Thyroid gland (tissue), 4 donors: Measurements from ENCODE around the gene NFATC2IP. TPM values are rescaled to one million over a fixed set of nuclear protein-coding genes. Genes with fewer than 3 reads are reported as not detected.
"Not testable (repeated sequence)": the region's sequence is repeated elsewhere in the genome, so short reads cannot be mapped to it uniquely, and the experiment has no call there.

Source experiments
- DNase-seq, 2 donors: peaks; one replicate each; pipeline ENCODE4 v3.0.0-alpha.2; 2019
- H3K27ac ChIP-seq, 3 donors: fragments of 200-600 bp; sonication (generic); 1 replicate in 2 of 3; 2 replicates in 1 of 3; pipeline ENCODE4 v1.5.1; 2016 to 2019; ENCODE audit warnings: mild to moderate bottlenecking in 1 of 3, moderate library complexity in 1 of 3
- H3K27me3 ChIP-seq: fragments of 200-600 bp; sonication (generic); one replicate; pipeline ENCODE4 v1.5.1; 2019
- H3K36me3 ChIP-seq, 2 donors: fragments of 200-600 bp; sonication (generic); one replicate each; pipeline ENCODE4 v1.5.1; 2016 to 2019
- H3K4me1 ChIP-seq, 2 donors: fragments of 200-600 bp; sonication (generic); one replicate each; pipeline ENCODE4 v1.5.1; 2017 to 2019
- H3K4me3 ChIP-seq, 3 donors: fragments of 200-600 bp; sonication (generic); replicated peaks in 1 of 3; 1 replicate in 2 of 3; 2 replicates in 1 of 3; pipeline ENCODE4 v1.5.1; 2016; ENCODE audit warnings: mild to moderate bottlenecking in 1 of 3
- H3K9me3 ChIP-seq: fragments of 200-600 bp; sonication (generic); one replicate; pipeline ENCODE4 v1.5.1; 2017
- POLR2A ChIP-seq, 2 donors: fragments of 450-650 bp; IDR thresholded peaks; one replicate each; pipeline ENCODE4 v1.6.1; 2017; ENCODE audit warnings: antibody characterized with exemption in 2 of 2, mild to moderate bottlenecking in 2 of 2, moderate library complexity in 1 of 2
- WGBS, 2 donors: methylation state at CpG; one replicate each; pipeline ENCODE4 v1.1.5; 2017; 5-methylcytosine and 5-hydroxymethylcytosine counted together
- intact Hi-C: fragments of 100-400 bp; cut with DNase I; formaldehyde crosslinking; loops from one replicate; pipeline ENCODE4 v1.15.1; 2023
- total RNA-seq, 4 donors: library from RNA; depleted of rRNA; stranded (reverse); fragments of >200 nt; gene quantifications; one replicate each; pipeline ENCODE4 v1.2.3, GENCODE V29; 2016
- TF ChIP-seq, protein P1 (sequence below), 6 experiments: fragments of 200-600 bp in 3 of 6; fragments of 450-650 bp in 3 of 6; sonication (generic) in 3 of 6; IDR thresholded peaks; one replicate each; pipeline ENCODE4 v1.5.1; 2016 to 2019; ENCODE audit warnings: antibody characterized with exemption in 6 of 6, mild to moderate bottlenecking in 2 of 6, inconsistent platforms in 1 of 6, moderate library complexity in 1 of 6

NFATC2IP gene
- total RNA-seq, 4 donors from 2014 or later = 20.5 to 33.6 (median 28.2) TPM

DNA sequence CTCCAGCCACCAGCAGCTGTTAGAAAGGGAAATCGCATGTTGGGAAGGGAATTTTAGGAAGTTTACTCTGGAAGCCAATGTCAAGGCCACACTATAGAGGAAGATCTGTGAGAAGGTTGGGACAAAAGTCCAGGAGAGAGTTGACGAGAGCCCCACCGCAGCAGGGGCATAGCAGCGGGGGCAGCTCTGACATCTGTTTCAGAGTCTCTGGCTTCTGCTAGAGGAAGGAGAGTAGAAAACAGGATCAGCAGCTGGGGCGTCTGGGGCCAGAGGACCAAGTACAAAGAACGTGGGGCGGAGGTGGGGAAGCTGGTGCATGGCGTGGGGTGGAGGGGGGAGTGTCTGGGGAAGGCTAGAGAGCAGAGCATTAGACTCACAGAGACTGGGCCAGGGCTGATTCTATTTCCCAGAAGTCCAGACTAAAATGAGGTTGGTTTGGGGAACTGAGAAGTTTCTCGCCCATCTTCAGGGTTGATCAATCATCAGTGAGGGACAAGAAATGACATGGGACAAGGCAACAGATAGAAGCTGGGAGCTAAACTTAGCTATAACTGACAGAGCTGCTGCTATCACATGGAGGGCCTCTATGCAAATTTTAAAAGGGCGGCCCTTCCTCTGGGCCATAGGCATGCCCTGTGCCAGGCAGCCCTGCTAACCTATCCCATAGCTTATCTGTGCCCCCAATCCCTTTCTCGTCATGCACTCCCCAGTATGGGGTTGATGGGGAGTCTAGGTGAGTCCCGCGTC is 26.9 kb upstream of the NFATC2IP start:
- no peak for TF ChIP-seq POLR2A (IDR thresholded peaks at IDR 0.05)
- TF ChIP-seq, protein P1, sequence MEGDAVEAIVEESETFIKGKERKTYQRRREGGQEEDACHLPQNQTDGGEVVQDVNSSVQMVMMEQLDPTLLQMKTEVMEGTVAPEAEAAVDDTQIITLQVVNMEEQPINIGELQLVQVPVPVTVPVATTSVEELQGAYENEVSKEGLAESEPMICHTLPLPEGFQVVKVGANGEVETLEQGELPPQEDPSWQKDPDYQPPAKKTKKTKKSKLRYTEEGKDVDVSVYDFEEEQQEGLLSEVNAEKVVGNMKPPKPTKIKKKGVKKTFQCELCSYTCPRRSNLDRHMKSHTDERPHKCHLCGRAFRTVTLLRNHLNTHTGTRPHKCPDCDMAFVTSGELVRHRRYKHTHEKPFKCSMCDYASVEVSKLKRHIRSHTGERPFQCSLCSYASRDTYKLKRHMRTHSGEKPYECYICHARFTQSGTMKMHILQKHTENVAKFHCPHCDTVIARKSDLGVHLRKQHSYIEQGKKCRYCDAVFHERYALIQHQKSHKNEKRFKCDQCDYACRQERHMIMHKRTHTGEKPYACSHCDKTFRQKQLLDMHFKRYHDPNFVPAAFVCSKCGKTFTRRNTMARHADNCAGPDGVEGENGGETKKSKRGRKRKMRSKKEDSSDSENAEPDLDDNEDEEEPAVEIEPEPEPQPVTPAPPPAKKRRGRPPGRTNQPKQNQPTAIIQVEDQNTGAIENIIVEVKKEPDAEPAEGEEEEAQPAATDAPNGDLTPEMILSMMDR (IDR thresholded peaks at IDR 0.05) = no peak
- Histone ChIP-seq H3K27me3 (no peaks in the 10 kb centered on the region), H3K4me3 (peak overlapping the region in 1 of 3 donors; percentile 65), H3K27ac (peak overlapping the region; percentile 14 to 97 (median 40)), H3K9me3 (no peaks in the 10 kb centered on the region), H3K4me1 (peaks cover 8 to 11% of the 10 kb centered on the region in 2 donors), H3K36me3 (peaks cover 6 to 11% of the 10 kb centered on the region in 2 donors)
- WGBS, 2 donors = 64 to 69% methylated on average over 13 of the region's 13 CpGs
- no peak for DNase-seq
- intact Hi-C loops = no loop called here

DNA sequence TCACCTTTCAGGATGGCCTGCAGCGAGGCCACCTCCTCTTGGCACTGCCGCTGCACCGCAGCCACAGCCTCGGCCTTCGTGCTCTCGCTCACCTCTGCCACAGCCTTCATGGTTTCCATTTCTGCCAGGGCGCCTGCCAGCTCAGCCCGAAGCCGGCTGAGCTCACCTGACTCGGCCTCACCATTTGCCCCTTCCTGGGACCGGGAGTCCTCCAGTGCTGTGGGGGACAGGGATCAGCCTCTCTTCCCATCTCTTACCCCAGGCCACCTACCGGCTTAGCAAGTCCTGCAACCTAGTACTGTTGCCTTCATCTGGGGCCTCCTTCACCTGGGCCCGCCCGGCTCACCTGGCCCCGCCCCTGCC is 26.4 kb upstream of the NFATC2IP start:
- Histone ChIP-seq H3K9me3 (no peaks in the 10 kb centered on the region), H3K27ac (peak overlapping the region; percentile 14 to 97 (median 40)), H3K4me3 (peak overlapping the region in 1 of 3 donors; percentile 65), H3K4me1 (peaks cover 8 to 11% of the 10 kb centered on the region in 2 donors), H3K27me3 (no peaks in the 10 kb centered on the region), H3K36me3 (peaks cover 3 to 5% of the 10 kb centered on the region in 2 donors)
- DNase-seq = no peak
- intact Hi-C loops = no loop called here
- peak in 1 of 2 donors; percentile 25 for TF ChIP-seq POLR2A (IDR thresholded peaks at IDR 0.05)
- TF ChIP-seq, protein P1 (IDR thresholded peaks at IDR 0.05) = peak in 4 of 6 experiments; percentile 29 to 48 (median 42)
- 15 to 21% methylated on average over 10 to 11 of the region's 15 CpGs for WGBS, 2 donors

DNA sequence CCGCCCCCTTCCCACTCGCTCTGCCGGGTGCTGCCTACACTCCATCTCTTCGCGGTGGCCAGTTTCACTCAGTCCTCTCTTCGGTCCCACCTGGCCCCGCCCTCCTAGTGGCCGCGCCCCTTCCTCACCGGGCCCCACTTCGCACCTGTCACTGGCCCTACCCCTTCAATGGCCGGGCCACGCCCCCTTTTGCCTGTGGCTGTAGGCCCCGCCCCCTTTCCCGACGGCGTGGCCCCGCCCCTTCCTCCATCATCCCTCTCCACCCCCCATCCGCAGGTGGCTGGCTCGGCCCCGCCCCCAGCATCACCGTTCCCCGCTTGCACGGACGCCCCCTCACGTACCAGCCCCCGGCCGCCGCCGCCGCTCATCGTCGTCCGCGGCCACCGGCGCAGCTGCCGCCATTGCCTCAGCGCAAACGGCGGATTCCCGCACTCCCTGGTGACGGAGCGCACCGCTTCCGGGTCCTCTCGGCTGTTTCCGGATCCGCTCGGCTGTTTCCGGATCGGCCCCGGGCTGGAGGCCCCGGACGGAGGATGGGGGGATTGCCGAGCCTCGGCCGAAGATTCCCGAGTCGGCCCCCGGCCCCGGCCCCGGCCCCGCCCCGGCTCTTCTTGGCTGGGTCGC is 25.9 kb upstream of the NFATC2IP start, which contains the start of gene RABEP2:
Gene RABEP2 (minus strand): TSS at position 477 of the 624 bp plus-strand sequence. CDS start 75 bp downstream, at position 402.
- H3K4me1 ChIP-seq = peaks cover 8 to 11% of the 10 kb centered on the region in 2 donors
- H3K27ac ChIP-seq = peak within 1 kb of the TSS; percentile 91 to 99 (median 97)
- WGBS, 2 donors = 0 to 1% methylated on average over 19 to 21 of the region's 66 CpGs
- DNase-seq = peak; percentile 99
- H3K4me3 ChIP-seq = peak within 1 kb of the TSS; percentile 16 to 85 (median 65)
- TF ChIP-seq, protein P1 (IDR thresholded peaks at IDR 0.05) = no peak
- no peak for TF ChIP-seq POLR2A (IDR thresholded peaks at IDR 0.05)
- H3K36me3 ChIP-seq = peaks cover 0 to under 1% of the 10 kb centered on the region in 2 donors
- intact Hi-C loops = loop anchor here (5.0 kb wide), 1 partner anchor 48 kb away; the partner anchor contains the start of gene ATP2A1
- no peaks in the 10 kb centered on the region for H3K9me3 ChIP-seq
- no peaks in the 10 kb centered on the region for H3K27me3 ChIP-seq

DNA sequence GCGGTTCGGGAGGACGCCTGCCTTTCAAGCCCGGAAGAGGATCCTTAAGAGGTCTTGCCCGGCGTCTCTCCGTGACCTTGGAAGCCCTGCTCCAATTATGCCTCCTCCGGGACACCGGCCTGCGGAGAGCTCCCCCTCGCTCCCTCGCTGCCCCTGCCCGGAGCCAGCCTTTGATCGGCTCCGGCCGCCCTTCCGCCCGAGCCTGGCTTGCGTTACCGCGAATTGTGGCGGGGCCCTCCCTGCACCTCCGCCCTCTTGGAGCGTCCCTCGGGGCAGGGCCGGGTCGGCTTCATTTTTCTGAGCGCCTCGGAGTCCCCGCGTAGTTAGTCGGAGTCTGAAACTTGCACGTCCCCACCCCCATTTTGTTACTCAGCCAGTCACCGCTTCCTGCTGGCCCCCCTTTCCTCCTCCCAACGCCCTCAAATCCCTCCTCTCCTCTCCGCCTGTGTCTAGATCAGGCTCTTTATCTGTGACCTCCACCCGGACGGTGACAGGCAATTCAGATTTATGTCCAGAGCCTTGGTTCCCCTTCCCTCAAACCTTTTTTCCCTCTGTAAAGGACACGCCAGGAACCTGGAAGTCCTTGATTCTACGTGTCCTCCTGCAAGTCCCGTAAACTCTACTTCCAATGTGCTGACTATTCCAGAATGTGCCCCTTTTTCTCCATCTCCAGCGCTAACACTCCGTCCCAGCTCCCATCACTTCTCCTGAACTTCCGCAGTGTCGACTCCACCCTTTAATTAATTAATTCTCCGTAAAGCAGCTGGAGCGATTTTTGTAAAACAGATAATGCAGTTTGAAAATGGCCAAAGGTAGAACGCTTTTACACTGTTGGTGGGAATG is 25.1 kb upstream of the NFATC2IP start:
- H3K36me3 ChIP-seq = no peaks in the 10 kb centered on the region
- WGBS, 2 donors = 2 to 4% methylated on average over 24 to 27 of the region's 48 CpGs
- DNase-seq = peak; percentile 77 to 78
- peaks cover 8 to 11% of the 10 kb centered on the region in 2 donors for H3K4me1 ChIP-seq
- peak overlapping the region; percentile 91 to 99 (median 97) for H3K27ac ChIP-seq
- intact Hi-C loops = loop anchor here (5.0 kb wide), 1 partner anchor 48 kb away; the partner anchor contains the start of gene ATP2A1
- no peaks in the 10 kb centered on the region for H3K27me3 ChIP-seq
- TF ChIP-seq POLR2A (IDR thresholded peaks at IDR 0.05) = peak in 1 of 2 donors; percentile 67
- TF ChIP-seq, protein P1 (IDR thresholded peaks at IDR 0.05) = no peak
- H3K9me3 ChIP-seq = no peaks in the 10 kb centered on the region
- peak overlapping the region; percentile 16 to 85 (median 65) for H3K4me3 ChIP-seq

DNA sequence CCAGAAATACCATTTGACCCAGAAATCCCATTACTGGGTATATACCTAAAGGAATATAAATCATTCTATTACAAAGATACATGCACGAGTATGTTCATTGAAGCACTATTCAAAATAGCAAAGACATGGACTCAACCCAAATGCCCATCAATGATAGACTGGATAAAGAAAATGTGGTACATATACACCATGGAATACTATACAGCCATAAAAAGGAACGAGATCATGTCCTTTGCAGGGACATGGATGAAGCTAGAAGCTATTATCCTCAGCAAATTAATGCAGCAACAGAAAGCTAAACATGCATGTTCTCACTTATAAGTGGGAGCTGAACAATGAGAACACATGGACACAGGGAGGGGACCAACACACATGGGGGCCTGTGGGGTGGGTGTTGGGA is 24.5 kb upstream of the NFATC2IP start:
- H3K9me3 ChIP-seq, H3K27me3 ChIP-seq, DNase-seq, H3K36me3 ChIP-seq, H3K4me3 ChIP-seq: not testable (repeated sequence)
- intact Hi-C loops = loop anchor here (5.0 kb wide), 1 partner anchor 49 kb away; the partner anchor contains the start of gene ATP2A1
- peak overlapping the region in 2 of 3 donors; percentile 91 to 97 for H3K27ac ChIP-seq
- peaks cover 8 to 11% of the 10 kb centered on the region in 2 donors for H3K4me1 ChIP-seq
- 69 to 80% methylated on average over 2 of the region's 2 CpGs for WGBS, 2 donors
